GM21515 (cell line): Measurements from ENCODE around the gene ADAMTS12.
"Not testable (repeated sequence)": the region's sequence is repeated elsewhere in the genome, so short reads cannot be mapped to it uniquely, and the experiment has no call there.

ENCODE experiments used
- ATAC-seq: cut with Tn5 transposase; IDR thresholded peaks from one replicate; pipeline ENCODE4 v1.9.1; 2021; ENCODE audit not compliant: unreplicated experiment

Gene ADAMTS12

DNA sequence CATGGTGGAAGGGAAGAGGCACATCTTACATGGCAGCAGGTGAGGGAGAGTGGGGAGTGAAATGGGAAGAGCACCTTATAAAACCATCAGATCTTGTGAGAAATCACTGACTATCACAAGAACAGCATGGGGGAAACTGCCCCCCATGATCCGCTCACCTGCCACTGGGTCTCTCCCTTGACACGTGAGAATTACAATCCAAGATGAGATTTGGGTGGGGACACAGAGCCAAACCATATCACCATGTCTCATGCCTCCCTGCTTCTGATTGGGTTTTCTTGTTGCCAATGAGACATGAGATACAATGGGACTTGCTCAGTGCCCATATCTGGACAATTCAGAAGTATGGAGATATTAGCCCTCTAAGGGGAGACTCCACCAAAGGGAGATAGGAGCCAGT, 353.6 kb downstream of the ADAMTS12 start:
- no peak for ATAC-seq

DNA sequence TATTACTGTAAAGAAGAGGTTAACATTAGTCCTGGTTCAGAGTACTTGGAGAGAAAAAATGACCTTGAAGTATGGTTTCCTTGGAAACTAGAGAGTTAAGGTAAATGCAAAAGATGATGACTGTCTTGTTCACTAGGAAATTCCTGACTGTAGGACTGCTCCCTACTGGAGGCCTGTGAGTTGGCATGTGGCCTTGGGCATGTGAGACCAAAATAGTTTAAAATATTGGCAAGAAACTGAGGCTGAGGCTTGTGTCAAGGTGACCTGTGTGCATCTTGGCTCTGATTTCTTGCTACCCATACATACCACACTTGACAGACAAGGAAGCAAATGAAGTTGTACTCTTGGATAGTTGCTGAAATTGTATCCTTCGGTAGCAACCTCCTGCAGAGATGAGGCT, 354.6 kb downstream of the ADAMTS12 start:
- ATAC-seq, result no peak

DNA sequence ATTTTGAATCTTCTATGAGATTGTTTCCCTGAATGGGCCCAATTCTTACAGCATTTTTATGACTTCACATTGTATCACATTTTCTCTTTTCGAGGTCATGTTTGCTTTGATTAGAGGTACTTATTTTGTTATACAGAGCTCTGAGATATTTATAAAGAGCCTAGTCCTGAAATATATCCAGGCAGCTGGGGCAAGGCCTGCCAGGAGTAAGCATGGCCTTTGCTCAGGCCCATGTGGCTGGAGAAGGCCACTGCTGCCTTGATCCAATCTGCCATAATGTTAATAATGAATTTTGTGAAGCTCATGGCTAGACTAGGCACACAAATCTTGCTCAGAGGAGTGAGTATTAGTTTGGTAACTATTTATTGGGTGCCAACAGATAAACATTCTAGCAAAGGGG, 355.0 kb downstream of the ADAMTS12 start:
- ATAC-seq, result no peak

DNA sequence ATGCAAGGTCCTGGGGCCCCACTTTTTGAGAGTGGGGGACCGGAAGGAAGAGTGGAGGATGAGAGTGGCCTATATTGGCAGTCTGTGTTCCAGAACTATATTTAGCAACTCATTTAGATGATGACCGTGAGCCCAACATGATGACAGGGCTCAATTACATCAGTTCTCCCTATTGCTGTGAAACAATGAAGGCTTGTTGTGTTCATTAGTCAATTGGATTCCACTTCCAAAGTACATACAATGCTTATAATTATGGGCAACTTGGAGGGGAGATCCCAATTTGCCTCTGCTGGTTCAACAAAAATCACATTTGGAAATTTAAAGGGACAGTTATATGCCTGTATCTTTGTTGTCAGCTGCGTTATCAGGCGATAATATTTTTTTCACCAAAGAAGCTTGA, 360.0 kb downstream of the ADAMTS12 start:
- no peak for ATAC-seq

DNA sequence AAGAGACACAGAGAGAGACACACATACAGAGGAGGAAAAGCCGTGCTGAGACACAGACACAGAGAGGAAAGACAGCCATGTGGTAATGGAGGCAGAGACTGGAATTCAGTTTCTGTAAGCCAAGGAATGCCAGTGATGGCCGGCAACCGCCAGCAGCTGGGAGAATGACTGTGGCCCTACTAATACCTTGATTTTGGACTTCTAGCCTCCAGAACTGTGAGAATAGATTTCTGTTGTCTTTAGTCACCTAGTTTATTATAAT, 360.8 kb downstream of the ADAMTS12 start:
- ATAC-seq, result no peak

DNA sequence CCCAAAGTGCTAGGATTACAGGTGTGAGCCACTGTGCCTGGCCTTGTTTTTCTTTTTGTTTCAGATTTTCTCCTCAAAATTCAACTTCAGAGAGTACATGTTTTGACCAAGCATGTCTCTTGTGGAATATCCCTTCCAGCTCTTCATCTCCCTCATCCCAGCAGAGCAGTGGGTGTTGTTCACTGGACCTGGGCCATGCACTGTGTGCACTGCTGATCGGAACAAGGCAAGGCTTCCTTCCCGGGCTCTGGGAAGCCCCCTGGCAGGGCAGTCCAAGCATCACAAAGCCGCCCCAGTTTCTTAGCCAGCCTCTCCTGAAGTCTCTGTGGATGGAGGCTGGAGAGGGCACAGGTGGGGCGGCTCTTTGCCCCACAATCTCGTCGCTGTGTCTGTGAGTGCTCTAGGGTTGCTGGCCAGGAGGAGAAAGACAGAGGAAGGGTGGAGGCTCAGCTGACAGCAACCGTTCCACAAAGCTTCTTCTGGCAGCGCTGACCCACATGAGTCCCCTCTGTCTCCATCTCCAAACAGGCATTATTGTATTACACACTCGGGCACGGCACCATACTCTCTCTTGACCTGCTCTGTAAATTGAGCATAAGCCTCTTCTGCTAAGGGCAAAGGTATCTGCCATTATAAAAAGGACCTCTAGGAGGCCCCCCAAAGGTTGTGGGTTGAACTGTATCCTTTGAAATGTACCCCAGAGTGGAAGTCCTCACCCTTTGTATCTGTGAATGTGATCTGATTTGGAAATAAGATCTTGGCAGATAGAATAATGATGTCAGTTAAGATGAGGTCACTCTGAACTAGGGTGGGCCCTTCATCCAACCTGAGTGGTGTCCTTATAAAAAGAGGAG, 361.4 kb downstream of the ADAMTS12 start:
- ATAC-seq, result no peak

DNA sequence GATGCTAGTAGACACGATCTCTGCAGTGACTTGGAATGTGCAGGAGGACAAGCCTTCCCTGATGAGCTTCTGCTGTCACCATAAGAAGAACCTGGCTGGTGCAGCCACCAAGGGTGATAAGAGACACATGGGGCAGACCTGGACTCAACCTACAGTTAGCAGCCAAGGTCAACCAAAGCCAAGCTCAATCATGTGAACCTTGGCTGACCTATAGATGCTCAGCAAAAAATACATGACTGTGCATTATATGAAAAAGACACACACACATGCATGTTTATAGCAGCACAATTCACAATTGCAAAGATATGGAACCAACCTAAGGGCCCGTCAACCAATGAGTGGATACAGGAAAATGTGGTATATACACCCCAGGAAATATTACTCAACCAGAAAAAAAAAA, 364.1 kb downstream of the ADAMTS12 start:
- ATAC-seq, result no peak

DNA sequence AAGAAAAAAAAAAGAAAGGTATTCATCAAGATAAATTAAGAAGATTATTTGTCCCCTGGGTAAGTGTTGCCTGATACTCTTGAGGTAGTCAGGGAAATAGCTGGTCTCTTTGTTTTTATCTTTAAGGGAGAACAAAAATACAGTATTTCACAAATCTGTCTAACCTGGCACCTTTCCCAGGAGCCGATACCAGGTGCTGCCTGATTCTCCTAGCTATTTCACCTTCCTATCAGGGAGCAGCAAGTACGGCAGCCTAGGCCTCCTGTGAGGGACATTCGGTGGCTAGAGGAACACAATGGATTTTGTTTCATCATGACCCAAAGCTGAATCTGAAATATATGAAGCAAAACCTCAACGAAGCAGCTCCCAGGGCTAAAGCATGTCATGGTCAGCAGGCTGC, 365.0 kb downstream of the ADAMTS12 start:
- ATAC-seq, result no peak

DNA sequence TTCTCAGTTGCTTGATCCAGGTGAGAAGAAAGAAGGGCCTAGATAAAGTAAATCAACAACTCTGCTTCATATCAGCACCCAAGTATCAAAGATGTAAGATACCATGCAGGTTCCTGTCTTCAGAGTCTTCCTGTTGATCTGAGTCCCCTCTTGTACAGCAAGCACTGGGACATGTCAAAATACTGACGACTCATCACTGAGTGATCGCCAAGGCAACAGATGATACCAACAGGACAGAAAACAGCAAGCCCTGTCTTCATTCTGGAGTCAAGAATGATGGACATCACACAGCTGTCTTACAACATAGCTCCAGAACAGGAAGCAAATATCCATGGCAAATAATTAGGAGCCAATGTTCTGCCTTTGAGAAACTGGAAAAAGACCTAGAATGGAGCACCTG, 367.3 kb downstream of the ADAMTS12 start:
- ATAC-seq, result no peak

DNA sequence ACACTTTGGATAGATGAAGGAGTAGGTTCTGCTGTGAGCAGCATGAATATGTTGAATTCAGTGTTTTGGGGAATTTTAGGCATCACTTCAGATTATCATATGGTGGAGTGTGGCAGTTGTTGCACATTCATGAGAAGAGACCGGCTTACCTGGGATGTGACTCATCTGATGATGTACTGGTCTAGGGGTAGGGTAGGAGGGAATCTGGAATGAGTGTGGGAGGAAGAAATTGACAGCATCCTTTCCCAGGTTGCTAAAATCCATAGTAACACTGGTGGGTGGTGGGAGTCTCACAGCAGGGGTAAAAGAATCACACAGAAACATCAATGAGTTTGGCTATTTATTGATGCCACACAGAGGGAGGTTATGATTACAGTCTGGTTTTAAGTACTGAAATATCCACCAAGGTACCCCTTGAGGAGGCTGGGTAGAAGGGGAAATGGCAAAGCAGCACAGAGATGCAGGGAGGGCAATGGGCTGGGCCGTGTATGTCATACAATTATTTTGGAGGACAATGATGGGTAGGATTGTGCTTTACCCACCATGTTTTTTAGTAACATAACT, 368.5 kb downstream of the ADAMTS12 start:
- no peak for ATAC-seq

DNA sequence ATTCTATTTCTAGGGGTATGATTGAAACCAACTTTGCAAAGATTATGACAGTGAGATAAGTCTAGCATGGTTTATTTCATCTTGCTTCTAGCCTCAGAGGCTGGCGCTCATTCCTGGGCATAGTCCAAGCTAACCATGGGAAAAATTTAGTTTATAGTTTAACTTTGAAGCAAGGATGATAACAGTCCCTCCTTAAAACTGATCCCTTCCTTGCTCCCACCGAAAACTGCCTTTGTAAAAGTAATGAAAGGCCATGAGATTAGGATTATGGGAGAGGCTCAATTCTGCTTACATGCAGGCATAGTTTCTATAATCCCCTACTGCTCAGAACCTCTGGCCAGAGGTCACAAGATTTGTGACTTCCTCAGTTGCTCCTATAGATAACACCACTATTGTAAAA, 375.4 kb downstream of the ADAMTS12 start:
- ATAC-seq, result no peak

DNA sequence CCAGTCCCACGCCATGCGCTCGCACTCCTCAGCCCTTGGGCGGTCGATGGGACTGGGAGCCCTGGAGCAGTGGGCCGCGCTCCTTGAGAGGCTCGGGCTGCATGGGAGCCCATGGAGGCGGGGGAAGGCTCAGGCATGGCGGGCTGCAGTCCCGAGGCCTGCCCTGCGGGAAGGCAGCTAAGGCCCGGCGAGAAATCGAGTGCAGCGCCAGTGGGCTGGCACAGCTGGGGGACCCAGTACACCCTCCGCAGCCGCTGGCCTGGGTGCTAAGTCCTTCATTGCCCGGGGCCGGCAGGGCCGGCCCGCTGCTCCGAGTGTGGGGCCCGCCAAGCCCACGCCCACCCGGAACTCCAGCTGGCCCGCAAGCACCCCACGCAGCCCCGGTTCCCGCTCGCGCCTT, 376.4 kb downstream of the ADAMTS12 start:
- not testable (repeated sequence) for ATAC-seq

DNA sequence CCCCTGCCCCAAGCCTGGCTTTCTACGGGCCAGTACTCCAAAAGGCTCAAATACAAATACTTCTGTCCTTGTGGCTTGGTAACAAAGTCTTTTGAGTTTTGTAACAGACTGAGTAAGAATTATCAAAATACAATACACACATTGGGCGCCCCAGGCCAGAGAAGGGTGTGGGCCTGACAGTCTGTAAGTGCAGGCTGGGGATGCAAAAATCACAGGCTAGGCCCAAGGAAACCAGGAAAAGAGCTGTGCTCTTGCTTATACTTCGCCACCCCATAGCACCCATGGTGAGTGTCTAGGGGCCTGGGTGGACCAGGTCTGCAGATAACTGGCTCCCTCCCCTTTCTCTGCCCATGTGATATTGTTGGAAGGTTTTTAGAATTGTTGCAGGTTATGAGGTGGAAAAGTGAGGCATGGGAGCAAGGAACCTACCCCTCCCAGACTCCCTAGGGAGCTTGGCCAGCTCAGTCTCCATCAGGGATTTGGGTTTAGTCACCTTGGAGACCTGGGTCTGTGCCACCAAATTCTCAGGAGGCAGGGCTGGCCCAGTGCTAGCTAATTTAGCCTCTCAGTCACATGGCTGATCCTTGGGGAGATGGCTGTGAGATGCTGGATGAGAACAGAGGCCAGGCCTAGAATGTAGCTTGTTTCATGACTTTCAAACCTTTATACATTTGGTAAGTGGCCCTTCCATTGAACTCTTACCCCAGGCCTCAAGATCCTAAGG, 378.2 kb downstream of the ADAMTS12 start:
- no peak for ATAC-seq

DNA sequence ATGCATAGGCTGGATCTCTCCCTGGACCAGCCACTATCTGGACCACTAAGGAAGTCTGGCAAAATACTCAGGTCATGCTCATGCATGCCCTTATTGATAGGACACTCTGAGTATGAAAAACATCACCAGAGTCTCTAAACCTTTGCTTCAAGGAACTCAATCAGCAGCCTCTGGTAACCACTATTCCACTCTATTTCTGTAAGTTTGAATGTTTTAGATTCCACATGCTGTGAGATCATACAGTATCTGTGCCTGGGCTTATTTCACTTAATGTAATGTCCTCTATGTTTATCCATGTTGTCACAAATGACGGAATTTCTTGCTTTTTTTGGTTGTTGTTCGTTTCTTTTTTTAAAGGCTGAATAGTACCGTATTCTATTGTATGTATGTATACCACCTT, 382.8 kb downstream of the ADAMTS12 start:
- no peak for ATAC-seq

DNA sequence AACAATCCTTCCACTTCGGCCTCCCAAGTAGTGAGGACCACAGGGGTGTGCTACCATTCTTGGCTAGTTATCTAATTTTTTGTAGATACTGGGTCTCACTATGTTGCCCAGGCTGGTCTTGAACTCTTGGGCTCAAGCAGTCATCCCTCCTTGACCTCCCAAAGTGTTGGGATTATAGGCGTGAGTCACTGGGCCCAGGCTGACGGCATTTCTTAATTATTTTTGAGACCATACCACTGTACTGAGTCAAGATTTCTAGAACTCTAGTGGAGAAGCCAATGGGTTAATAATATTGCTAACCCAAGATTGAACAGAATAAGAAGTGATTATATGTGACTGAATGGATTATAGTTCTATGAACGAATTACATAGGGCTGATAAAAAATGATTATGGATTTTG, 384.4 kb downstream of the ADAMTS12 start:
- no peak for ATAC-seq

DNA sequence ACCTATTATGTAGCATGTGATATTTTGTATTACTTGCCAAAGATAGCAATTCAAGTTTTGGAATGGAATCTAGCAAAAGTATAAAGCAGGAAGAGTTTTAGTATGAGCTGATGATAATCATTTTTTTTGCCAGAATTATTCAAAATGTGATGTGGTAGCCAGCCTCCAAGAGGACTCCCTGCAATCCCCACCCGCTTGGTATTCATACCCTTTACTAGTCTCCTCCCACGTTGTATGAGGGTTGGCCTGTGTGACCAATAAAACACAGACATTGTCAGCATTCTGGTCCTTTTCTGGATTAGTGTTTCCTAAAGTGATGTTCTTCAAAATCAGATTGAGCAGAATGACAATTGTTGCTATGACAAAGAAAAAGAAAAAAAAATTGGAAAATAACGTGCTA, 387.2 kb downstream of the ADAMTS12 start:
- ATAC-seq, result no peak

DNA sequence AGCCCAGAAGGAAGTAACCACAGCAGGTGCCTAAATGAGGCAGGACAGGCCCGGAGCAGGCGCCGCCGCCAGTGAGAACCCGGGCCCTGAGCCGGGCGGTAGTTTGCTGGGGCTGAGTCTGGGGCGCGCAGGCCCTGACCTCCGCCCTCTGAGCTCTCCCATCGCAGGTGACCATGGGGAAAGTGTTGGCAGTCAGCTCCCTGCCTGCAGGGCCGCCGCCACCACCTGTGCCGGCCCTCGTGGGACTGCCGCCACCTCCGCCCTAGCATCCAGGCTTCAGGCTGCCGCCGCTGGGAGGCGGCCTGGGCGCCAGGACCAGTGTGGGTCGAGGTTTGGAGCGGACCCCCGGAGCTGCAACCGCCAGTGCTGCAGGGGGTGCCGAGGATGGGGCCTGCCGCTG, 389.9 kb downstream of the ADAMTS12 start:
- ATAC-seq, result no peak

DNA sequence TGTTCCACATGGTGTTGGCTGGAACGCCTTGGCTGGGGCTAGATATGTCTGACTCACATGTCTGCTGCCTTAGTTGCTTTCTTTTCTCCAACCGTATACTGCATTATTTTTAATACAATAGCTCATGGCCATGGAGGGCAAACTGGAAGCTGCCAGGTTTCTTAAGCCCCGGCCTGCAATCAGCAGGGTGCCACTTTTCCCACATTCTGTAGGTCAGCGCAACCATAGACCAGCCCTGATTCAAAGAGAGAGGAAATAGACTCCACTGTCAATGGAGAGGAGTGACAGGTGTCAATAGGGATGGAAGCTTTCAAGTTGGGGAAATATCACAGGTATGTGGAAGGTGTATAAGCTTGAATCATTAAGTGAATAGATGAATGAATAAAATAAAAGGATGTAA, 390.5 kb downstream of the ADAMTS12 start:
- no peak for ATAC-seq

DNA sequence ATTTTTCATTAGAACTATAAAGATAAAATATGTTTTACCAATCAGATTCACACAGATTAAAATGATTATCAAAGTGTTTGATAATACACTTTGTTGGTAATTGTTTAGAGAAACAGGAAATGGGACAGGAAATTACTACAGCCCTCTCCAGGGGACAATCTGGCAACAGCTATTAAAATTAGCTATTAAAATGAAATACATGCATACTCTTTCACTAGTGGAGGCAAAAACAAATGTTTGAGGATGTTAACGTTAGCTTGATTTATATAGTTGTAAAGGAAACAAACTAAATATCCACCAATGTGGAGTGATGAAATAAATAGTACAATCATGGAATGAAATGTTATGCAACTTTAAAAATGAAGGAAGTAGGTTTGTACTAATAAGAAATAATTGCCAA, 397.3 kb downstream of the ADAMTS12 start:
- no peak for ATAC-seq

DNA sequence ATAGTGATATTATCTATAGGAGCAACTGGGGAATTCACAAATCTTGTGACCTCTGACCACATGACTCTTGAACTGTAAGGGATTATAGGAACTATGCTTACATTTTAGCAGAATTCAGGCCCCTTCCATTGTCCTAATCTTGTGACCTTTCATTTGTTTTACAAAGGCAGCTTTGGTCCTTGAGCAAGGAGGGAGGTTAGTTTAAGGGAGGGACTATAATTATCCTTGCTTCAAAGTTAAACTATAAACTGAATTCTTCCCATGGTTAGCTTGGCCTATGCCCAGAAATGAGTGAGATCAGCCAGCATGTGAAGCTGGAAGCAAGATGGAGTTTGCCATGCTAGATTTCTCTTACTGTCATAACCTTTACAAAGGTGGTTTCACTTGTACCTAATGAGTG, 399.8 kb downstream of the ADAMTS12 start:
- no peak for ATAC-seq

DNA sequence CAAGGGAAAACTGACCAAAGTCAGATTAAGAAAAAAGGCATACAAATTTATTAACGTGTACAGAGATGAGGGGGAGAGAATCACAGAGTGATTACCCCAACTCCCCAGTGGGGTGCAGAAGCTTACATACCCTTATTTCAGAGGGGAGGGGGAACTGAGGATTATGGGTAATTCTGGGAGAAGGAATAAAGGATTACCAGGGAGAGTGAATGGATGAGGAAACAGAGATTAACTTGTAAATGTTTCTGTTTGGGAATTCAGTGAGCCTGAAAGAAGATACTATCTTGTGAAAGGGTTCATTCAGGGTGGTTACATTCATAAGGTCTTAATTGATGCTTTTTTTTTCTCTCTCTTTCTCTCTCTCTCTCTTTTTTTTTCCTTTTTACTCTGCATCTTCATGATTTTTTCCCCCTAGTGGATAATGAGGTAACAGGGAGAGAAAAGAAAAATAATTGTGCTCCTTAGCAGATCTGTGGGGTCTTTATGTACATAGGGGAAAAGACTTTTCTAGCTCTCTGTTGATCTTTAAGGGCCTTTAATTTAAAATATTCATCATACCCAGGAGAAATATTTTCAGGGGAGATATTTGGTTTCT, 401.6 kb downstream of the ADAMTS12 start:
- no peak for ATAC-seq

DNA sequence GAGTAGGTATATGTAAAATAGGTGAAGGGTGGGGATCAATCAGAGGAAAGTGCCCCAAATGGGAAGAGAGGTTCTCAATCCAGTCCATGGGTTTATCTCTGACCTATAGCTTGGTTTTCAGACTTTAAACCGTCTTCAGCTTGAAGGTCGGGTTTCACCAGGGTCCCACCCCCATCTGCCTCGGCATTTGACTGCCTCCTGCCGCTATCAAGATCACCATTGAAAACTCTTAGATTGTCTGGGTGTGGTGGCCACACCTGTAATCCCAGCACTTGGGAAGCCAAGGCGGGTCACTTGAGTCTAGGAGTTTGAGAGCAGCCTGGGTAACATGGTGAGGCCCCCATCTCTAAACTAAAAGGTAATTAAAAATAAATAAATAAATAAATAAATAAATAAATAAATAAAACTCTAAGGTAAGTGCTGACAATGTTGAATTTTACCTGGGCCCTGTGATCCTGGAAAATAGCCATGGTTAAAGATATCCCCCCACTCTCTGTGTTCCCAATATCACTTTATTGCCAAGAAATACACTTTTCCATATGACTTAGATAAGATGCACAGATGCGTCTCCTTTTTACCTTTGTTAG, 402.2 kb downstream of the ADAMTS12 start:
- no peak for ATAC-seq
